IMR-90 (cell line): ENCODE measurements around the gene TBX4. TPM values are rescaled to one million over a fixed set of nuclear protein-coding genes. Genes with fewer than 3 reads are reported as not detected.

Experiments
- ATAC-seq: fragments of 200-7000 bp; cut with Tn5 transposase; 2 replicates; pipeline ENCODE4 v1.9.1; 2020; ENCODE audit warnings: low read depth, mild to moderate bottlenecking, moderate library complexity
- BruUV-seq: library from RNA; stranded (reverse); fragments of 400-500 nt; replicated peaks from 2 replicates; lab custom pipeline; 2021; lab: Mats Ljungman, UMichigan
- CTCF ChIA-PET: fragments of 300-600 bp; formaldehyde crosslinking; extraction: SDS; loops from one replicate; lab custom pipeline; 2021; ENCODE audit warnings: antibody characterized with exemption; lab: Yijun Ruan, JAX
- POLR2A ChIA-PET: fragments of 300-600 bp; sonication (Branson Sonifier 250); formaldehyde crosslinking; loops from one replicate; lab custom pipeline; 2022; ENCODE audit warnings: antibody characterized with exemption; ENCODE audit not compliant: unreplicated experiment; lab: Charles Lee
- DNase-seq: peaks from one replicate; pipeline ENCODE4 v3.0.0; 2013
- H2AFZ ChIP-seq: replicated peaks from 2 replicates; pipeline ENCODE3; 2013; ENCODE audit warnings: low read length, mild to moderate bottlenecking; ENCODE audit not compliant: poor library complexity
- H2AK5ac ChIP-seq: 2 replicates; pipeline ENCODE4 v1.6.1; 2013; ENCODE audit warnings: low read depth, low read length, inconsistent platforms
- H2AK9ac ChIP-seq: replicated peaks from 2 replicates; pipeline ENCODE3; 2013; ENCODE audit warnings: mild to moderate bottlenecking, low read depth, low read length, moderate library complexity; ENCODE audit not compliant: poor library complexity
- H2BK120ac ChIP-seq: 2 replicates; pipeline ENCODE4 v1.6.1; 2013; ENCODE audit warnings: low read depth, low read length, inconsistent platforms
- H2BK15ac ChIP-seq: 3 replicates; pipeline ENCODE4 v1.6.1; 2013; ENCODE audit warnings: low read depth, low read length, inconsistent platforms
- H2BK20ac ChIP-seq: 2 replicates; pipeline ENCODE4 v1.6.1; 2013; ENCODE audit warnings: low read depth, mild to moderate bottlenecking, inconsistent platforms, low read length, moderate library complexity
- H2BK5ac ChIP-seq: 2 replicates; pipeline ENCODE4 v1.6.1; 2013; ENCODE audit warnings: mild to moderate bottlenecking, low read depth, low read length, inconsistent platforms; ENCODE audit not compliant: poor library complexity, severe bottlenecking
- H3K14ac ChIP-seq: replicated peaks from 2 replicates; pipeline ENCODE4 v1.6.1; 2013; ENCODE audit warnings: low read depth, low read length, inconsistent platforms
- H3K18ac ChIP-seq: 2 replicates; pipeline ENCODE4 v1.6.1; 2013; ENCODE audit warnings: low read depth, low read length, control low read depth
- H3K23ac ChIP-seq: 2 replicates; pipeline ENCODE4 v1.6.1; 2013; ENCODE audit warnings: low read depth, low read length, inconsistent platforms
- H3K27ac ChIP-seq: 2 replicates; pipeline ENCODE4 v1.5.1; 2013; ENCODE audit warnings: mild to moderate bottlenecking, control low read depth, low read length; ENCODE audit not compliant: insufficient read depth
- H3K27me3 ChIP-seq: 2 replicates; pipeline ENCODE4 v1.6.1; 2013; ENCODE audit warnings: low read length; ENCODE audit not compliant: control insufficient read depth, insufficient read depth
- H3K36me3 ChIP-seq: 2 replicates; pipeline ENCODE4 v1.6.1; 2013; ENCODE audit warnings: low read length, mixed read lengths; ENCODE audit not compliant: control insufficient read depth, insufficient read depth
- H3K4ac ChIP-seq: 2 replicates; pipeline ENCODE4 v1.6.1; 2013; ENCODE audit warnings: low read depth, low read length, inconsistent platforms
- H3K4me1 ChIP-seq: 2 replicates; pipeline ENCODE4 v1.6.1; 2013; ENCODE audit warnings: low read length, mixed read lengths; ENCODE audit not compliant: control insufficient read depth, insufficient read depth
- H3K4me2 ChIP-seq: 2 replicates; pipeline ENCODE4 v1.6.1; 2013; ENCODE audit warnings: low read depth, mild to moderate bottlenecking, control low read depth, low read length, moderate library complexity
- H3K4me3 ChIP-seq: 2 replicates; pipeline ENCODE4 v1.5.1; 2013; ENCODE audit warnings: low read depth, mild to moderate bottlenecking, control low read depth, low read length, moderate library complexity; ENCODE audit not compliant: insufficient read depth
- H3K56ac ChIP-seq: 2 replicates; pipeline ENCODE4 v1.6.1; 2013; ENCODE audit warnings: low read length, inconsistent platforms; ENCODE audit not compliant: insufficient read depth; ENCODE audit errors: extremely low read depth
- H3K79me1 ChIP-seq, 2 experiments: 2 replicates each; pipeline ENCODE4 v1.6.1; 2013; ENCODE audit warnings: low read length in 2 of 2, inconsistent platforms in 1 of 2, low read depth in 1 of 2
- H3K9ac ChIP-seq: 2 replicates; pipeline ENCODE4 v1.6.1; 2013; ENCODE audit warnings: low read depth, low read length, control low read depth
- H3K9me1 ChIP-seq: 2 replicates; pipeline ENCODE4 v1.6.1; 2013; ENCODE audit warnings: low read length, inconsistent platforms; ENCODE audit not compliant: insufficient read depth
- H3K9me3 ChIP-seq: 2 replicates; pipeline ENCODE4 v1.6.1; 2013; ENCODE audit warnings: low read length; ENCODE audit not compliant: control insufficient read depth, insufficient read depth
- H4K20me1 ChIP-seq: 2 replicates; pipeline ENCODE4 v1.6.1; 2013; ENCODE audit warnings: low read length, inconsistent platforms; ENCODE audit not compliant: insufficient read depth
- H4K5ac ChIP-seq: 2 replicates; pipeline ENCODE4 v1.6.1; 2013; ENCODE audit warnings: mild to moderate bottlenecking, low read depth, low read length, control low read depth
- H4K8ac ChIP-seq, 2 experiments: 2 replicates each; pipeline ENCODE4 v1.6.1; 2013; ENCODE audit warnings: low read depth in 2 of 2, low read length in 2 of 2, control low read depth in 1 of 2, inconsistent platforms in 1 of 2
- H4K91ac ChIP-seq: 2 replicates; pipeline ENCODE4 v1.6.1; 2013; ENCODE audit warnings: low read depth, low read length, inconsistent platforms; ENCODE audit not compliant: insufficient read depth
- POLR2A ChIP-seq: IDR thresholded peaks from 2 replicates; pipeline ENCODE4 v1.6.1; 2012; ENCODE audit warnings: mild to moderate bottlenecking, low read depth, low read length
- WGBS, 2 experiments: methylation state at CpG; one replicate each; pipeline versions ENCODE4 v1.1.5 to v1.1.7; 2013; ENCODE audit warnings: missing lambda C conversion rate in 2 of 2; ENCODE audit not compliant: insufficient read length in 1 of 2; ENCODE audit errors: extremely low coverage in 2 of 2; 5-methylcytosine and 5-hydroxymethylcytosine counted together
- dilution Hi-C: fragments of 300-500 bp; cut with HindIII; formaldehyde crosslinking; loops from one replicate; pipeline ENCODE4 v1.14.3; 2018; ENCODE audit warnings: low sequenced_read_pairs; ENCODE audit not compliant: unreplicated experiment
- in situ Hi-C: fragments of 300-500 bp; cut with MboI; formaldehyde crosslinking; loops from 3 replicates; pipeline ENCODE4 v1.14.3; 2019; ENCODE audit warnings: low sequenced_read_pairs, inconsistent platforms, mixed read lengths
- intact Hi-C: fragments of 100-400 bp; cut with micrococcal nuclease; formaldehyde crosslinking; loops from 2 replicates; pipeline ENCODE4 v1.10.0; 2022
- polyA plus RNA-seq, 3 experiments: library from polyadenylated mRNA; depleted of rRNA; stranded (reverse); fragments of >200 nt; gene quantifications; 2 replicates each; pipeline ENCODE4 v1.2.3, GENCODE V29; 2012; ENCODE audit warnings: low replicate concordance in 1 of 3
- total RNA-seq: library from RNA; depleted of rRNA; stranded (reverse); fragments of >200 nt; gene quantifications from 2 replicates; pipeline ENCODE4 v1.2.3, GENCODE V29; 2012

Gene TBX4
- total and polyA plus RNA-seq, 2 of the 4 experiments (the other 2 are of a cell fraction) = 0.05 TPM; not detected in 1

DNA sequence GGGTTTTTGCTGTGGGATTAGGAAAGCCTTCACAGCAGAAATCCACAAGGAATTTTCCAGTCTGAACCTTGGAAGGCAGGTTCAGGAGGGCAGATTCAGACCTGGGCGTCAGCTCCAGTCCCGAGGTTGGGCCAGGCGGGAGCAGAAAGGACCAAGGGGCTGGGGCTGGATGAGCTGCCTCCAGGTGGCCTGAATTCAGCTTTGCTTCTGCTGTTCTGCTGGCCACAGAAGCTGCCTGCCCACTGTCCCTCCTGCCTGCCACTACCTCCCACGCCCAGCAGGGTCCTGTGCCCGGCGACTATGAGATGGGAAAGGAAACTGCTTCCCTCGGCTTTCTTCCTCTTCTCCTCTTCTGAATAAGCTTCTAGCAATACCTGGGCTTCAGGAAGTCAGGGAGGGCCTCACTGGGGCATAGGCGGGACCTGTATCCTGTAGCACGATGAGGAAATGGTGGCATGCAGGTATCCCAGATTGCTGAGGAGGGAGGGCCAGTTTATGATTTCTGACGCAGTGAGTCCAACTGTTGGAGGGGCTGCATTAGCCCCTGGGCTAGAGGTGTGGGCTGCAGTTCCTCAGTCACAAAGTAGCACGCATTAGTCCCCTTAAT is 18.4 kb downstream of the TBX4 start:
- ATAC-seq (no peak), DNase-seq (no peak)
- H3K56ac ChIP-seq = no peak overlapping the region
- no peaks in the 10 kb centered on the region for H3K9me3 ChIP-seq
- ChIA-PET CTCF (interaction anchor here (0.7 kb wide), 1 partner anchor 24 kb away, joined by 3 read pairs; no protein-coding TSS in a partner anchor), POLR2A (no interaction called here)
- H3K79me1 ChIP-seq = no peaks in the 10 kb centered on the region
- H2BK20ac ChIP-seq = no peak overlapping the region
- H3K4me1 ChIP-seq = peaks cover 22% of the 10 kb centered on the region
- H3K4me2 ChIP-seq = no peak overlapping the region
- H3K9ac ChIP-seq = no peak overlapping the region
- no peak overlapping the region for H2AK9ac ChIP-seq
- no peak overlapping the region for H3K23ac ChIP-seq
- WGBS, 2 experiments = 100% methylated on average over 5 of the region's 11 CpGs; no CpG with 5 or more reads in 1 of the 2 experiments
- H3K36me3 ChIP-seq = no peaks in the 10 kb centered on the region
- BruUV-seq = no TSS peak
- H4K5ac ChIP-seq = no peak overlapping the region
- H3K14ac ChIP-seq = no peak overlapping the region
- H2AK5ac ChIP-seq = no peak overlapping the region
- no peak overlapping the region for H2BK5ac ChIP-seq
- H3K9me1 ChIP-seq = peaks cover 25% of the 10 kb centered on the region; the same call in 1 of the 2 replicates
- intact Hi-C loops = no loop called here
- H4K91ac ChIP-seq = no peak overlapping the region
- H3K4me3 ChIP-seq = no peak overlapping the region
- H2BK15ac ChIP-seq = no peak overlapping the region
- no peak overlapping the region for H3K18ac ChIP-seq
- H3K27ac ChIP-seq = no peak overlapping the region
- dilution Hi-C loops = no loop called here
- no peak overlapping the region for H4K8ac ChIP-seq
- no peak overlapping the region for H2AFZ ChIP-seq
- H2BK120ac ChIP-seq = no peak overlapping the region
- in situ Hi-C loops = no loop called here
- H3K4ac ChIP-seq = no peak overlapping the region
- no peaks in the 10 kb centered on the region for H4K20me1 ChIP-seq
- H3K27me3 ChIP-seq = peaks cover 8% of the 10 kb centered on the region
- no peak for TF ChIP-seq POLR2A
